ENCODE results near the gene ZCCHC8. TPM values are rescaled to one million over a fixed set of nuclear protein-coding genes. Genes with fewer than 3 reads are reported as not detected.
"Not testable (repeated sequence)": the region's sequence is repeated elsewhere in the genome, so short reads cannot be mapped to it uniquely, and the experiment has no call there.

The ZCCHC8 gene
- total RNA-seq, 4 donors from 2014 or later, result 15.6 to 27.7 (median 20.0) TPM

GRCh38 chr12:122495258-122495657, 5.5 kb downstream of the ZCCHC8 start:
- DNase-seq, result no peak
- no peak overlapping the region for H3K27ac ChIP-seq
- intact Hi-C loops (cut with DNase I), result no loop called here
- TF ChIP-seq CTCF (IDR thresholded peaks at IDR 0.05), result no peak
- no peak for TF ChIP-seq POLR2A (IDR thresholded peaks at IDR 0.05)
- H3K4me1 ChIP-seq, result peaks cover 12 to 35% (median 16%) of the 10 kb centered on the region in 3 donors
- H3K27me3 ChIP-seq, result no peaks in the 10 kb centered on the region
- no peak overlapping the region for H3K4me3 ChIP-seq
- peaks cover 0 to 75% (median 20%) of the 10 kb centered on the region in 3 donors for H3K36me3 ChIP-seq
- no peaks in the 10 kb centered on the region for H3K9me3 ChIP-seq
- WGBS, 2 donors, result 86 to 92% methylated on average over 7 of the region's 7 CpGs

DNA sequence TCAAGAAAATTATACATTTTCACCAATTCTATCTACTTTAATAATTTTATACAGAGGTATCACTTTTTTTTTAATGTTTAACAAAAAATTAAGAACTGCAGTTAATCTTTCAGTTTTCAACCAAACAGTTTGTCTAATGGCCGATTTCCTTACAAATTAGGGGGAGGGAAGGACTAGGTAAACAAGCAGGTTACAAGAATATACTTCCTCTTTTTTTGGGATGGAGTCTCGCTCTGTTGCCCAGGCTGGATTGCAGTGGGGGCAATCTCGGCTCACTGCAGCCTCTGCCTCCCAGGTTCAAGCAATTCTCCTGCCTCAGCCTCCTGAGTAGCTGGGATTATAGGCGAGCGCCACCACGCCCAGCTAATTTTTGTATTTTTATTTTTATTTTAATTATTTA, 7.5 kb downstream of the ZCCHC8 start:
- Histone ChIP-seq H3K36me3 (peaks cover 0 to 95% (median 29%) of the 10 kb centered on the region in 3 donors), H3K4me1 (peaks cover 0 to 19% (median 11%) of the 10 kb centered on the region in 3 donors)
- H3K9me3 ChIP-seq; H3K4me3 ChIP-seq; intact Hi-C loops (cut with DNase I); H3K27me3 ChIP-seq; H3K27ac ChIP-seq; DNase-seq: not testable (repeated sequence)
- WGBS, 2 donors, result 73 to 76% methylated on average over 6 of the region's 6 CpGs

DNA sequence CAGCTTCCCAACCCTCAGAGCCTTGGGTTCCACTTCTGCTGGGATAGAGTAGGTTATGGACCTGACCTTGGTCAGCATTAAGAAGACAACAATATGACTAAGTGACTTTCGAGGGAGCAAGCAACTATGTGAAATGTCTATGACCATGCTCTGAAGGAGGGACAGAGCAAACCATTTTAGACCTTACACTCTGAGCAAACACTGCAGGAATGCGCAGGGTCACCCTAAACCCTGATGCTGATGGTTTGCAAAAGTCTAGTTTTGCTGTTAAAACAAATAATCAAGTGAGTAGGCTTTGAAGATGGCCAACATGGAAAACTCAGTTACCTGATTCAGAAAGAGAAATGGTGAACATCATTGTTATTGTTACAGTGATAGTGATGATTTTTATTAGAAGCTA, 8.7 kb downstream of the ZCCHC8 start:
- Histone ChIP-seq H3K36me3 (peaks cover 4 to 100% (median 37%) of the 10 kb centered on the region in 3 donors), H3K4me1 (peaks cover 0 to 6% (median 0%) of the 10 kb centered on the region in 3 donors), H3K4me3 (no peak overlapping the region), H3K27ac (no peak overlapping the region), H3K27me3 (no peaks in the 10 kb centered on the region), H3K9me3 (no peaks in the 10 kb centered on the region)
- intact Hi-C loops (cut with DNase I), result no loop called here
- DNase-seq, result no peak
- WGBS, 2 donors, result 93 to 100% methylated on average over 2 of the region's 2 CpGs
- TF ChIP-seq POLR2A (IDR thresholded peaks at IDR 0.05) (no peak), CTCF (IDR thresholded peaks at IDR 0.05) (no peak)

DNA sequence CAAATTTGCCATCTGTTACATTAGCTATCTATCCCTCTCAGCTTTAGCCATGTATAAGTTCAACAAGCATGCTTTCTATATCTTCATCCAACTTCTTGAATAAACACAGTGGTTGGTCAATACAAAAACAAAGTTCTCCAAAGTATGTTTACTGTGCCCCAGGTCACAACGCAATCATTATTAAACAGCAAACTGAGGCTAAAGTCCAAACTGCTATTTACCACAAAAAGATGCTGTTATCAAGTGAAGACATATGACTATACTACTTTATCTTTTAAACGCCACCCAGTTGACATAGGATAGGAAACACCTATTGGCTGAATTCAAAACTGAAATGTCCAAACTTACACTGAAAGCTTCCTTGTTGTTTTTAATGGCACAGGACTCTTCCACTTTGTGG, 11.7 kb downstream of the ZCCHC8 start:
- TF ChIP-seq POLR2A (IDR thresholded peaks at IDR 0.05) (no peak), CTCF (IDR thresholded peaks at IDR 0.05) (no peak)
- H3K27ac ChIP-seq, result no peak overlapping the region
- no peak overlapping the region for H3K4me3 ChIP-seq
- no peaks in the 10 kb centered on the region for H3K4me1 ChIP-seq
- no peaks in the 10 kb centered on the region for H3K27me3 ChIP-seq
- intact Hi-C loops (cut with DNase I), result no loop called here
- DNase-seq, result no peak
- peaks cover 4 to 100% (median 45%) of the 10 kb centered on the region in 3 donors for H3K36me3 ChIP-seq
- H3K9me3 ChIP-seq, result no peaks in the 10 kb centered on the region
- 85 to 94% methylated on average over 2 of the region's 2 CpGs for WGBS, 2 donors

DNA sequence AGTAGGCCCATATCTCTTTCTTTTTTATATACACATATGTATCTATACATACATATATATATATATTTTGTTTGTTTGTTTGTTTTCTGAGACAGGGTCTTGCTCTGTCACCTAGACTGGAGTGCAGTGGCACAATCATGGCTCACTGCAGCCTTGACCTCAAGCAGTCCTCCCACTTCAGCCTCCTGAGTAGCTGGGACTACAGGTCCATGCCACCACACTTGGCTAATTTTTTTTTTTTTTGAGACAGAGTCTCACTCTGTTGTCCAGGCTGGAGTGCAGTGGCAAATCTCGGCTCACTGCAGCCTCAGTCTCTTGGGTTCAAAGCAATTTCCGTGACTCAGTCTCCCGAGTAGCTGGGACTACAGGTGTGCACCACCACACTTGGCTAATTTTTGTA, 12.9 kb downstream of the ZCCHC8 start:
- peaks cover 4 to 100% (median 41%) of the 10 kb centered on the region in 3 donors for H3K36me3 ChIP-seq
- intact Hi-C loops (cut with DNase I); H3K27me3 ChIP-seq; H3K4me3 ChIP-seq; H3K4me1 ChIP-seq; DNase-seq; H3K9me3 ChIP-seq; H3K27ac ChIP-seq: not testable (repeated sequence)
- 93 to 94% methylated on average over 3 of the region's 3 CpGs for WGBS, 2 donors

DNA sequence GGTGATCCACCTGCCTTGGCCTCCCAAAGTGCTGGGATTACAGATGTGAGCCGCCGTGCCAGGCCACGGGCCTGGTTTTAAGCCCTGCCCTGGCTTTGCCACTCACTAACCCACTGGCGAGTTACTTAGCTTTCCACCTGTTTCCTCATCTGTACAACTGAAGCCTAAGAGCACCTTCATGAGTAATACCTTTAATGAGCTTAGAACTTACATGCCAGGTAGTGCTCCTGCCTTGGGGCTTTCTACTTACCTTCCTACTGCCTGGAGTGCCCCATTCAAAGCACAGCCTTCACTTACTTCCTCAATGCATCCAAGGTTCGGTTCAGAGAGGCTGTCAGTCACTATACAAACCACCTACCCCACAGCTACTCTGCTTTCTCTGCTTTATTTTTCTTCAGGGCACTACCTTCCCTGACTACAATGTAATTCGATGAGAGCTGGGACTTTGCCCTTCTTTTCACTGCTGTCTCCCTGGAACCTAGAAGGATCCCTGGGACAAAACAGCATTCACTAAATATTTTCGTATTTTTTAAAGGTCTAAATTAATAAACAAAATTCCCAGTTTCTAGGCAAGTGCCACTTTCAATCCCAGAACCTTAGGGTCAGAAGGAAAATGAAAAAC, 13.8 kb downstream of the ZCCHC8 start:
- no peak overlapping the region for H3K4me3 ChIP-seq
- TF ChIP-seq CTCF (IDR thresholded peaks at IDR 0.05) (no peak), POLR2A (IDR thresholded peaks at IDR 0.05) (no peak)
- H3K9me3 ChIP-seq, result no peaks in the 10 kb centered on the region
- DNase-seq, result no peak
- H3K36me3 ChIP-seq, result peaks cover 4 to 100% (median 36%) of the 10 kb centered on the region in 3 donors
- intact Hi-C loops (cut with DNase I), result no loop called here
- WGBS, 2 donors, result 83 to 89% methylated on average over 7 of the region's 7 CpGs
- H3K27ac ChIP-seq, result no peak overlapping the region
- H3K27me3 ChIP-seq, result no peaks in the 10 kb centered on the region
- H3K4me1 ChIP-seq, result no peaks in the 10 kb centered on the region

- H3K4me3 ChIP-seq; H3K27ac ChIP-seq; DNase-seq; H3K4me1 ChIP-seq; intact Hi-C loops (cut with DNase I); H3K27me3 ChIP-seq; H3K9me3 ChIP-seq: not testable (repeated sequence)
- 96% methylated on average over 5 to 6 of the region's 6 CpGs for WGBS, 2 donors
- peaks cover 4 to 100% (median 38%) of the 10 kb centered on the region in 3 donors for H3K36me3 ChIP-seq
These were observed 14.4 kb downstream of the ZCCHC8 start for GRCh38 chr12:122486360-122486759.

DNA sequence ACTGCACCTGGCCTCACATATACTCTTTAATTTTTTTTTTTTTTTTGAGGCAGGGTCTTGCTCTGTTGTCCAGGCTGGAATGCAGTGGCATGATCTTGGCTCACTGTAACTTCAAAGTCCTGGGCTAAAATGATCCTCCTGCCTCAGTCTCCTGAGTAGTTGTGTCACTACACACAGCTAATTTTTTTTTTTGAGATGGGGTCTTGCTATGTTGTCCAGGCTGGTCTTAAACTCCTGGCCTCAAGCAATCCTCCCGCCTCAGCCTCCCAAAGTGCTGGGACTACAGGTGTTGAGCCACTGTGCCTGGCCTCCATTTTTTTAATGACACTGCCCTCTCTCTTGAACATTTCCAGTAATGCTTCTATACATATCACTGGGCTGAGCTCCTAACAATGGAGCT, 16.3 kb downstream of the ZCCHC8 start:
- peaks cover 4 to 100% (median 49%) of the 10 kb centered on the region in 3 donors for H3K36me3 ChIP-seq
- H3K27me3 ChIP-seq; intact Hi-C loops (cut with DNase I); H3K4me1 ChIP-seq; H3K27ac ChIP-seq; H3K9me3 ChIP-seq; H3K4me3 ChIP-seq; DNase-seq: not testable (repeated sequence)
- WGBS, 2 donors, result 89 to 100% methylated on average over 1 of the region's 1 CpG

Data from esophagus squamous epithelium (tissue), 5 donors.